ENCODE results near the gene CDH16.
"Not testable (repeated sequence)": the region's sequence is repeated elsewhere in the genome, so short reads cannot be mapped to it uniquely, and the experiment has no call there.

CDH16 gene

GRCh38 chr16:66958857-66959703, 40.4 kb upstream of the CDH16 start:
- TF ChIP-seq ZFX (IDR thresholded peaks at IDR 0.05) (no peak), CTCF (conservative IDR thresholded peaks at IDR 0.05) (no peak)
- H3K27ac ChIP-seq, result no peak overlapping the region

GRCh38 chr16:66956154-66956457, 37.4 kb upstream of the CDH16 start:
- H3K27ac ChIP-seq, result not testable (repeated sequence)

GRCh38 chr16:66955363-66956153, 36.9 kb upstream of the CDH16 start:
- not testable (repeated sequence) for H3K27ac ChIP-seq

- no peak overlapping the region for H3K27ac ChIP-seq
- TF ChIP-seq CTCF (conservative IDR thresholded peaks at IDR 0.05), result peak; percentile 87
- no peak for TF ChIP-seq ZFX (IDR thresholded peaks at IDR 0.05)
Measured at GRCh38 chr16:66954097-66954659, 35.5 kb upstream of the CDH16 start.

- no peak overlapping the region for H3K27ac ChIP-seq
- no peak for TF ChIP-seq CTCF (conservative IDR thresholded peaks at IDR 0.05)
- TF ChIP-seq ZFX (IDR thresholded peaks at IDR 0.05), result no peak
Measured at GRCh38 chr16:66953462-66954096, 34.9 kb upstream of the CDH16 start.

- H3K27ac ChIP-seq, result no peak overlapping the region
- TF ChIP-seq ZFX (IDR thresholded peaks at IDR 0.05) (no peak), CTCF (conservative IDR thresholded peaks at IDR 0.05) (no peak)
Measured at GRCh38 chr16:66952430-66953110, 33.9 kb upstream of the CDH16 start.

DNA sequence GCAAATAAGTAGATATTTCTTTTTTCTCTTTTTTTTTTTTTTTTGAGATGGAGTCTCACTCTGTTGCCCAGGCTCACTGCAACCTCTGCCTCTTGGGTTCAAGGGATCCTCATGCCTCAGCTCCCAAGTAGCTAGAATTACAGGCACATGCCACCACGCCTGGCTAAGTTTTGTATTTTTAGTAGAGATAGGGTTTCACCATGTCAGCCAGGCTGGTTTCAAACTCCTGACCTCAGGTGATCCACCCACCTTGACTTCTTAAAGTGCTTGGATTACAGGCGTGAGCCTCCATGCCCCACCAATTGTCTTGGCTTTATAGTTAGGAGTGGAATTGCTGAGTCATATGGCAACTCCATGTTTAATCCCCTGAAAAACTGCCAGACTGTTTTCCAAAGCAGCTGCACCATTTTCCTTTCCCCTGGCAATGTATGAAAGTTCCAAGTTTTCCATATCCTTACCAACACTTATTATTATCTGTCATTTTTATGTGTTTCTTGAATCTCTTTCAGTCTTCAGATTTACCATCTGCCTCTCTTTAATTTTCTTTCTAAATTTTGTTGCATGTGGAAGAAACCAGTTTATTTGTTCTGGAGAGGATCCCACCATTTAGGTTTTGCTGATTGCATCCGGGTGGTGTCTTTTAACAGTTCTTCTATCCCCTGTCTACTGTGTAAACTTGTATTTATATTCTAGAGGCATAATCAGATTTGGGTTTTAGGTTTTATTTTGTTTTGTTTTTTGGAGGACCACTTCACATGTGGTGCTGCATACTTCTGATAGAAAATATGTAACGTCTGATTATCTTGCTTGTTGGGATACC, 32.5 kb upstream of the CDH16 start:
- no peak overlapping the region for H3K27ac ChIP-seq
- TF ChIP-seq CTCF (conservative IDR thresholded peaks at IDR 0.05) (no peak), ZFX (IDR thresholded peaks at IDR 0.05) (no peak)
